Left lung (tissue), 10 donors: Measurements from ENCODE around the gene MTURN. TPM values are rescaled to one million over a fixed set of nuclear protein-coding genes. Genes with fewer than 3 reads are reported as not detected.
"Not testable (repeated sequence)": the region's sequence is repeated elsewhere in the genome, so short reads cannot be mapped to it uniquely, and the experiment has no call there.

Experiments used
- ATAC-seq: fragments of 200-7000 bp; cut with Tn5 transposase; one replicate; pipeline ENCODE4 v1.9.1; 2020; ENCODE audit warnings: moderate library complexity
- DNase-seq, 4 donors: peaks; one replicate each; pipeline ENCODE4 v3.0.0-alpha.2; 2013 to 2020
- H3K27ac ChIP-seq, 2 donors: fragments of 200-600 bp; sonication (generic) in 1 of 2; one replicate each; pipeline versions ENCODE4 v1.5.0 to v1.8.0; 2020 to 2021
- H3K27me3 ChIP-seq, 2 donors: fragments of 200-600 bp; sonication (generic) in 1 of 2; one replicate each; pipeline versions ENCODE4 v1.5.0 to v1.8.0; 2020 to 2021
- H3K36me3 ChIP-seq, 2 donors: fragments of 200-600 bp; sonication (generic) in 1 of 2; one replicate each; pipeline versions ENCODE4 v1.5.0 to v1.8.0; 2020 to 2021
- H3K4me1 ChIP-seq, 2 donors: fragments of 200-600 bp; one replicate each; pipeline ENCODE4 v1.8.0; 2021
- H3K4me3 ChIP-seq, 2 donors: fragments of 200-600 bp; sonication (generic) in 1 of 2; one replicate each; pipeline versions ENCODE4 v1.5.0 to v1.8.0; 2020 to 2021; ENCODE audit warnings: mild to moderate bottlenecking in 1 of 2
- H3K9me3 ChIP-seq, 2 donors: fragments of 200-600 bp; sonication (generic) in 1 of 2; one replicate each; pipeline versions ENCODE4 v1.5.0 to v1.8.0; 2020 to 2021
- CTCF ChIP-seq, 2 donors: fragments of 200-600 bp; sonication (generic) in 1 of 2; IDR thresholded peaks; one replicate each; pipeline versions ENCODE4 v1.5.0 to v1.8.0; 2021; ENCODE audit warnings: antibody characterized with exemption in 2 of 2
- intact Hi-C, 2 donors: fragments of 100-400 bp; cut with DNase I; formaldehyde crosslinking; loops; one replicate each; pipeline versions ENCODE4 v1.11.2 to v1.14.2; 2022
- polyA plus RNA-seq, 6 donors: library from polyadenylated mRNA; unstranded; fragments of 120-200 nt; gene quantifications; one replicate each; pipeline ENCODE4 v1.2.1, GENCODE V29; 2013; ENCODE audit not compliant: insufficient read length in 6 of 6
- total RNA-seq, 2 donors: library from RNA; stranded (reverse); fragmentation: NEBNext Ultra II Directional; extraction: Animal tissue kit (Norgen Biotek cat#: 25700); gene quantifications; one replicate each; pipeline ENCODE4 v1.2.1, GENCODE V29; 2021
- donor health status: DM: no; HTN: yes; CAD: no.
- donor health status: DM: no; HTN: no; CAD: no.

MTURN gene
- total and polyA plus RNA-seq, 8 donors, result 15.6 to 78.2 (median 67.0) TPM

DNA sequence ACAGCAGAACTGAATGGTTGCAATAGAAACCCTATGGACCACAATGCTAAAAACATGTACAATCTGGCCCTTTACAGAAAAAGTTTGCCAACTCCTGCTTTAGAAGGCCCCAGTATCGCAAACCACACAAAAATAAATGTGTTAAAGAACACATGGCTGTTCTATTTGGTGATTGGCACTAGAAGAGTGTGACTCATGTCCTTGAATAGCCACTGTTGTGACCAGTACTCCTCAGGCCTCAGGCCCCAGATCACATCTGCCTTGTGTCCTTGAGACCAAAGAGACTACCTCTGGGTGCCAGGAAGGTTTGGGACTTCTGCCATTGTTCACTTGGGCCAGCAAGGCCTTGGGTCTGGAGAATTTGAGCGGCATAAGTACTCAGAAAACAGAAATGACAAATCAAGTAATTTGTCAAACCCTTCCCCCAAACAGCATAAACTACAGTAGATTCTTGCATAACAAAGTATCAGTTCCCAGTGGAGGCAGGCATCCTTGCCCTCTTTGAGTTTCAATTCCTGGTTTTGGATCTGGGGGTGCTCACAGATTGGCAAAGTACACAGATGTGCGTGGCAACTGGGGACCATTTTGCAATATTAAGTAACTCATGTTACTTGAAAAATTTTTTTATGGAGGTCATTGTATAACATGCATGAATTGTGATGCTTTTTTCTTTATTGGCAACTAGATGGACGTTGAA is 50.2 kb downstream of the MTURN start:
- peak overlapping the region; percentile 1 to 74 for H3K27ac ChIP-seq
- H3K4me3 ChIP-seq, result no peak overlapping the region
- DNase-seq (peak in 1 of 4 donors; percentile 70), ATAC-seq (peak; percentile 94)
- peaks cover 0 to 13% of the 10 kb centered on the region in 2 donors for H3K9me3 ChIP-seq
- peaks cover 5 to 21% of the 10 kb centered on the region in 2 donors for H3K4me1 ChIP-seq
- H3K27me3 ChIP-seq, result no peaks in the 10 kb centered on the region
- no peak for TF ChIP-seq CTCF (IDR thresholded peaks at IDR 0.05)
- no peaks in the 10 kb centered on the region for H3K36me3 ChIP-seq
- intact Hi-C loops, result no loop called here

DNA sequence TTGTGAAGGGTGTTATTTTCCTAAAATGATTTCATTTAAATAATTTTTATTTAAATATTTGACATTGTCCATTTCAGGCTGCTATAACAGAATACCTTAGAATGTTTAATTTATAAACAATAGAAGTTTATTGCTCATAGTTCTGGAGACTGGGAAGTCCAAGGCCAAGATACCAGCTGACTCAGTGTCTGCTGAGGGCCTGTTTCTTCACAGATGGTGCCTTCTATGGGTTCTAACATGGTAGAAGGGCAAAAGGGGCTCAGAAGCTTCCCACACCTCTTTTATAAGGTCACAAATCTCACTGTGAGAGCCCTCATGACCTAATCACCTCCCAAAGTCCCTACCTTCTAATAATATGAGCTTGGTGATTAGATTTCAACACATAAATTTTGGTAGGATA is 50.7 kb downstream of the MTURN start:
- no peak overlapping the region for H3K4me3 ChIP-seq
- intact Hi-C loops, result no loop called here
- no peak for TF ChIP-seq CTCF (IDR thresholded peaks at IDR 0.05)

DNA sequence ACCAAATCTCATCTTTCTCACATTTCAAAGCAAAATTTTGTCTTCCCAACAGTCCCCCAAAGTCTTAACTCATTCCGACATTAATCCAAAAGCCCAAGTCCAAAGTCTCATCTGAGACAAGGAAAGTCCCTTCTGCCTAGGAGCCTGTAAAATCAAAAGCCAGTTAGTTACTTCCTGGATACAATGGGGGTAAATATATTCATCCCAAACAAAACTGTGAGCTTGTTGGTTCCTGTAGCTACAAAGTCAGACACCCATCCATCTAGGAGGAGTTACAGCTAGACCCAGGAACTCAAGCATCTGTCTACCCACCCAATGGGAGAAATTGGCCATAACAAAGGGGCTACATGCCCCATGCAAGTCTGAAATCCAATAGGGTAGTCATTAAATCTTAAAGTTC is 51.9 kb downstream of the MTURN start:
- intact Hi-C loops, result no loop called here
- Histone ChIP-seq H3K4me1 (peaks cover 5 to 21% of the 10 kb centered on the region in 2 donors), H3K9me3 (peaks cover 0 to 13% of the 10 kb centered on the region in 2 donors), H3K27ac (no peak overlapping the region), H3K36me3 (no peaks in the 10 kb centered on the region), H3K4me3 (no peak overlapping the region), H3K27me3 (no peaks in the 10 kb centered on the region)
- no peak for ATAC-seq
- no peak for TF ChIP-seq CTCF (IDR thresholded peaks at IDR 0.05)
- no peak for DNase-seq

More for the DNA sequence above, 50.7 kb downstream of the MTURN start:
- no peaks in the 10 kb centered on the region for H3K36me3 ChIP-seq
- DNase-seq (no peak), ATAC-seq (no peak)
- H3K27me3 ChIP-seq, result no peaks in the 10 kb centered on the region
- H3K9me3 ChIP-seq, result peaks cover 0 to 13% of the 10 kb centered on the region in 2 donors
- peak overlapping the region in 1 of 2 donors; percentile 74 for H3K27ac ChIP-seq
- H3K4me1 ChIP-seq, result peaks cover 5 to 21% of the 10 kb centered on the region in 2 donors

DNA sequence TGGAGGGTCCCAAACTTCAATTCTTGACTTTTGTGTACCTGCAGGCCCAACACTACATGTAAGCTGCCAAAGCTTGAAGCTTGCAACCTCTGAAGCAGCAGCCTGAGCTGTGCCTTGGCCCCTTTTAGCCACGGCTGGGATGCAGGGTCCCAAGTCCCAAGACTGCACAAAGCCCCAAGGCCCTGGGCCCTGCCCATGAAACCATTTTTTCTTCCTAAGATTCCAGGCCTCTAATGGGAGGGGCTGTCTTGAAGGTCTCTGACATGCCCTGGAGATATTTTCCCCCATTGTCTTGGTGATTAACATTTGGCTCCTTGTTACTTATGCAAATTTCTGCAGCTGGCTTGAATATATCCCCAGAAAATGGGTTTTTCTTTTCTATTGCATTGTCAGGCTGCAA is 52.7 kb downstream of the MTURN start:
- ATAC-seq (no peak), DNase-seq (no peak)
- H3K36me3 ChIP-seq, result no peaks in the 10 kb centered on the region
- no peaks in the 10 kb centered on the region for H3K27me3 ChIP-seq
- no peak overlapping the region for H3K27ac ChIP-seq
- H3K4me1 ChIP-seq, result peaks cover 5 to 21% of the 10 kb centered on the region in 2 donors
- H3K9me3 ChIP-seq, result peaks cover 0 to 13% of the 10 kb centered on the region in 2 donors
- intact Hi-C loops, result no loop called here
- no peak for TF ChIP-seq CTCF (IDR thresholded peaks at IDR 0.05)
- no peak overlapping the region for H3K4me3 ChIP-seq

- DNase-seq, ATAC-seq, intact Hi-C loops: not testable (repeated sequence)
Measured at GRCh38 chr7:30188381-30188780, 53.6 kb downstream of the MTURN start.

More at GRCh38 chr7:30188381-30188780, 53.6 kb downstream of the MTURN start:
- H3K27me3 ChIP-seq, H3K4me3 ChIP-seq, H3K36me3 ChIP-seq, H3K27ac ChIP-seq: not testable (repeated sequence)
- H3K9me3 ChIP-seq, result peaks cover 0 to 13% of the 10 kb centered on the region in 2 donors
- peaks cover 5 to 14% of the 10 kb centered on the region in 2 donors for H3K4me1 ChIP-seq
